HG03460 (cell line): ENCODE results near the gene MORN1.

ENCODE experiments used
- ATAC-seq: cut with Tn5 transposase; IDR thresholded peaks from one replicate; pipeline ENCODE4 v1.9.1; 2021; ENCODE audit not compliant: unreplicated experiment

MORN1 gene

GRCh38 chr1:2375923-2376260 is 15.5 kb downstream of the MORN1 start:
- no peak for ATAC-seq

DNA sequence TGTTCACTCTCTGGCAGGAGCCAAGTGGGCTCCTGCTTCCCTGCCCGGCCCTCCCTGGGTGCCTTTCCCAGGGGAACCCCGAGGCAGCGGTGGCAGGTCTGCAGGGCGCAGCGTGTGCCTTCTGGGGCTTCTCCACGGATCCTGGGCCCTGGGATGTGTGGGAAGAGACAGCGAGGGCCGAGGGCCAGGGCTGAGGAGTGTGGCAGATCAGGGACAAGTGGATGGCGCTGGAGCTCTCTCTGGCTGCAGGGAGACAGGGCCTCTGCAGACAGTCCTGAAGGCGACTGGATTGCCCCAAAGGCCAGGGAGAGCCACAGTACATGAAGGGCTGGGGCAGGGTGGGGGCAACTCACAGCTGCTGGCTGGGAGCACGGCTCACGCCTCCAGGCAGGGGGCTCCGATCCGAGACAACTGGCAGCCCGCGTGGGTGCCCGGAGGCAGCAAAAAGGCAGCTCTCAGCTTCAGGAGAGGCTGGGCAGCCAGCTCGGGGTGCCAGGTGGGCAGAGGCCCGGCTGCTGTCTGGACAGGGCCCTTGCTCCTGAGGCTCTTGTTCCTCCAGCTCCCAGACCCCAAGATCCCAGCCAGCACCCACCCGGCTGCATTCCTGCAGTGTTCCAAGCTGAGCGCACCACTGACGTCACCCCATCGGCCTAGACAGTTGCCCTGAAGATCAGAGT is 16.0 kb downstream of the MORN1 start:
- ATAC-seq, result no peak

- no peak for ATAC-seq
Observed at GRCh38 chr1:2374252-2375155, 16.9 kb downstream of the MORN1 start.

GRCh38 chr1:2373551-2374251 is 17.7 kb downstream of the MORN1 start:
- ATAC-seq, result no peak

DNA sequence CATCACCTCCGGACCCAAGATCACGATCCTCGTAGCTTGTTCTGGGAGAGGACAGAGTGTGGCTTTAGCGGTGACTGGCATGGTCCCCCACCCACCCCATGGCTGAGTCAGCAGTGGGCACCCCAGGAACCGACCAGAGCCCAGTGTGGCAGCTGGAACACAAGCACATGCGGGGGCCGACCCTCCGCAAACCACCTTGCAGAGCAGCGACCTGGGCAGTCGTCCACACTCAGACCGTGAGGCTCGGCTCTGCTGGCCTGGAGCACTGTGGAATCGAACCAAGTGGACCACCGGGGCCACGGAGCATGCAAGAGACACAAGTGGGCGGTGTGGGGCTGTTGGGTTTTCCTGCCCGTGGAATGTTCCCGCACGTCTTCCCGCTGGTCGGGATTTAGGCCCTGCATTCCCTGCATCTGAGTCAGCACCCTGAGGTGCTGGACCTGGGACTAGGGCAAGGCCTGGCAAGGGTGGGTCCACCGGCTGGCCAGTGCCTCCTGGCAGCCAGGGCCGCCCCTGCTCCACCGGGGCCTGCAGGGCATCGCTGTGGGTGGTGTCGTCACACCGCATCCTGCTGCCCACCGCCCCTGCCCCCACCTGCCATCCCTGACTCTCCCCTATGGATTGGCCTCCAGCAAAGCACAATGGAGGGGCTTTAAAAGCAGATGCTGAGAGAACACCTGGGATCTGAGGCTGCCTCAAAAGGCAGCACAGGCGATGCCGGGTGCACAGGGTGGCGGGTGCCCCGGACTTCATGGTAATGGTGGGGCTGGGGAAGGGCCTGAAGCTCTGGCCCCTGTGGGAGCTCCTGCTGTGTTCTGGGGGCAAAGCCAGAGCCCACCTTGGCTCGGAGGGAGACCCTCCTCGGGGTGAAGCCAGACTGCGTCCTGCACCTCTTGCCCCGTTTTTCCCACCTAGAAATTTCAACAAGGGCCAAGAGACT is 18.5 kb downstream of the MORN1 start:
- ATAC-seq, result no peak

- no peak for ATAC-seq
Observed at GRCh38 chr1:2368053-2368744, 23.2 kb downstream of the MORN1 start.

GRCh38 chr1:2363847-2364513 is 27.4 kb downstream of the MORN1 start:
- no peak for ATAC-seq

- ATAC-seq, result no peak
Observed at GRCh38 chr1:2360588-2361364, 30.6 kb downstream of the MORN1 start.

- no peak for ATAC-seq
Observed at GRCh38 chr1:2358651-2359640, 32.4 kb downstream of the MORN1 start.

- ATAC-seq, result no peak
Observed at GRCh38 chr1:2358072-2358471, 33.3 kb downstream of the MORN1 start.

DNA sequence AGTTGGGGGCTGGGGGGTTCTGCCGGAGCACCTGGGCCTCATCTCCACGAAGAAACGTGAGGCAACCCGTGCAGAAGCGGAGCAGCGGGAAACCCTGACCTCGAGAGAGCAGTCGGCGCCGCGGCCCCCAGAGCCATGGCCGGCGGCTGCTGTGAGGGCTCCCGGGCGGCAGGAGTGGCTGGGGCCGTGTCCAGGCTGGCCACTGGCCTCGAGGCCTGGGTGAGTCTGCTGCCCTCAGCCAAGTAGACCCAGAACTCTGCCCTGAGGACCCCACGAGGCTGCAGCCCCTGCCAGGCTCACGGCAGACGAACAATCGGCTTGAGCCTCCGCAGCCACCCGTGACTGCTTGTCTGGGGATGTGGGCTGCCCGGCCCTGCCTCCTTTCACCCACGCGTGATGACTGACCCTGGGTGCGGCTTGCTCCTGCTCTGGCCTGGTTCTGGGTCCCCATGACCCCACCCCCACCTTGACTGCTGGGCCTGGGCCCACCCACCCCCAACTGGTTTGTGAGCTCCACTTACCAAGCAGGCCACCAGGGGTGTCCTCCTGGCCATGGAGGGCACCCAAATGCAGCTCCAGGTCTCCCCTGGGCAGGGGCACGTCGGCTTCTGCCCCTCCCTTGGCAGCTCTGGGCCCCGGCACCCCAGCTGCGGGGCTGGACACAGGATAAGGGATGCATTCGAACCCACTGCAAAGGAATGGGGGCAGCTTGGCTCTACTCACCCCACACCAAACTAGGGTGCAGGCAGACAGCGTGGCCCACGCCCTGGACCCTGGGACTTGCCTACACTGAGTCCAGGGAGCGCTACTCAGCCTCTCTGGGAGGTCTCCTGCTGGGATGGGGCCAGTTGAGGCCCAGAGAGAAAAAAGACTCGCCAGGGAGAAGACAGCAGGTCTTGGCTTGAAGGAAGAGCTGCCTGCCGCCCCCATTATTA is 34.2 kb downstream of the MORN1 start:
- no peak for ATAC-seq

GRCh38 chr1:2356401-2356800 is 35.0 kb downstream of the MORN1 start:
- ATAC-seq, result no peak

DNA sequence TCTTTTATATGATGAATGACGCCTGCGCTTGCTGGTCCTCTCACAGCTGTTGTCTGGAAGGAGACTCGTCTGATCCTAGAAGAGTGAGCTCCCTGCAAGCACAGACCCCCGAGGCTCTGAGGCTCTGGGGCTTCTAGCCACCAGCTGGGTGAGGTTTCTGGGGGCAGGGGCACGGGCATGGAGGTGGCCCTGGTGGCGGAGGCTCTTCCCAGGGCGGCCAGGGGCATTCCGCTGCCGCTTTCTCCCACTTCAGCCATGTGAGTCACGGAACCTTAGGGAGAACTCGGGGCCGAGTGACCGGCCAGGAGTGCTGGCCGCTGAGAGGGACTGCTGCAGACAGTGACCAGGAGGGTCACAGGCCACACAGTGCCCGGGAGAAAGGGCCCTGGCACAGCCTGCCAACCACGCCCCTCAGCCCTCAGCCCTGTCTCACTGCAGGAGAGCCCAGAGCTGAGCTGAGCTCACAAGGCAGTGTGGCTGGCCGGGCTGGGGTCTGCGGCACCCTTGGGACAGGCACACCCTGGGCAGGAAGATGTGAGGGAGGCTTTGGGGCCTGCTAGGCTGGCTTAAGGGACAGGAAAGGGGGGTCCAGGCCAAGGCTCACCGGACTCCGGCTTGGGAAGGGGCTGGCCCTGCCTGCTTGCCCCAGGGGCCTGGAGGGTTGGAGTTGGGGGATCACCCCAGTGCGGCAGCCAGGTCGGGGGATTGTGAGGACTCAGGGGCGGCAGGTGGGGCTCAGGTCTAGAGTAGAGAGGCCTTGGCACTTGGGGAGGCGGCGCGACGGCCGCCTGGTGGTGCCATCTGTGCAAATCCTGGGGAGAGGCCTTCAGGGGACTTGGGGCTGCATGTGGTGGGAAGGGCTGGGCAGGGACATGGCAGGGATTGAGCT is 35.7 kb downstream of the MORN1 start:
- no peak for ATAC-seq

GRCh38 chr1:2354511-2355372 is 36.6 kb downstream of the MORN1 start:
- ATAC-seq, result no peak
